ENCODE data around the gene DSTN.

Gene DSTN

DNA sequence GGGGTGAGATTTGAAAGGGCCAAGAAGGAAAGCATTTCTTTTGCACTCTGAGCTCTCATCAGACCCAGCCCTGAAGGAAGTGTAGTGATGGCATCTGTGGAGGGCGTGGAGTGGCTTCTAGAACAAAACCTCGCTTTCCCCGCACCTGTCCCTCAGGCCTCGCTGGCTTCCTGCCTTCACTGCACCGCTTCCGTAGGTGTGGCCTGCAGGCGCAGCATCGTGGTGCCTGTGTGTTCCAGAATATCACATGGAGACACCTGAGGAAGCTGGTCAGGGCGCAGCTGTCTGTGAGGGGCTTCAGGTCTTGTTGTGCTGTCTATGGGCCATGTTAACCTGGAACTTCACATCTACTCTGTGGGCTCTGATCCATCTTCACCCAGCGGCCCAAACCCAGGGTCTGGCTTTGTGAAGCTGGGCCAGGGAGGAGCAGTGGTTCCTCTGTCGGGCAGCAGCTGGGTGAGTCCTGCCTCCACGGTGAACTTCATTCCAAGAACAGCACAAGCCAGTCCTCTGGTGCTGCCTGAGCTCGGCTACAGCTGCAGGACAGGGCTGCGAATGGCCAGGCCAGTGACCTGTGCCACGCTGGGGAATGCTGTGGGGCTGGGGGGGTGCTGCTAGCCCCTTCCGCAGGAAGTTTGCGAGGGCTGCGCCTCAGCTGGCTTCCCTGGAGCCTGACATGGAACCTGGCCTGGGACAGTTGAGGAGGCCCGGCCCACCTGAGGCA lies 40.9 kb downstream of the DSTN start:
- TF ChIP-seq BACH2 (CRISPR knock-in tag; IDR thresholded peaks at IDR 0.05; ENCODE audit: borderline replicate concordance) (no peak), ISL1 (CRISPR knock-in tag; IDR thresholded peaks at IDR 0.05) (no peak), ZFP30 (CRISPR knock-in tag; IDR thresholded peaks at IDR 0.05) (no peak), TCF4 (CRISPR knock-in tag; IDR thresholded peaks at IDR 0.05; ENCODE audit: borderline replicate concordance) (no peak), OSR1 (CRISPR knock-in tag; IDR thresholded peaks at IDR 0.05) (no peak), ZNF565 (CRISPR knock-in tag; conservative IDR thresholded peaks at IDR 0.05; ENCODE audit: low read depth) (no peak), ARNTL (CRISPR knock-in tag; IDR thresholded peaks at IDR 0.05; ENCODE audit: borderline replicate concordance, low read depth) (no peak), PPARA (CRISPR knock-in tag; IDR thresholded peaks at IDR 0.05; ENCODE audit: borderline replicate concordance) (no peak), ZFP3 (CRISPR knock-in tag; IDR thresholded peaks at IDR 0.05) (no peak), RARB (CRISPR knock-in tag; IDR thresholded peaks at IDR 0.05) (no peak), ZNF8 (CRISPR knock-in tag; IDR thresholded peaks at IDR 0.05) (no peak), TOX (CRISPR knock-in tag; IDR thresholded peaks at IDR 0.05; ENCODE audit: borderline replicate concordance) (no peak)
- TF ChIP-seq, protein P1, sequence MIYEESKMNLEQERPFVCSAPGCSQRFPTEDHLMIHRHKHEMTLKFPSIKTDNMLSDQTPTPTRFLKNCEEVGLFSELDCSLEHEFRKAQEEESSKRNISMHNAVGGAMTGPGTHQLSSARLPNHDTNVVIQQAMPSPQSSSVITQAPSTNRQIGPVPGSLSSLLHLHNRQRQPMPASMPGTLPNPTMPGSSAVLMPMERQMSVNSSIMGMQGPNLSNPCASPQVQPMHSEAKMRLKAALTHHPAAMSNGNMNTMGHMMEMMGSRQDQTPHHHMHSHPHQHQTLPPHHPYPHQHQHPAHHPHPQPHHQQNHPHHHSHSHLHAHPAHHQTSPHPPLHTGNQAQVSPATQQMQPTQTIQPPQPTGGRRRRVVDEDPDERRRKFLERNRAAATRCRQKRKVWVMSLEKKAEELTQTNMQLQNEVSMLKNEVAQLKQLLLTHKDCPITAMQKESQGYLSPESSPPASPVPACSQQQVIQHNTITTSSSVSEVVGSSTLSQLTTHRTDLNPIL (CRISPR knock-in tag; IDR thresholded peaks at IDR 0.05; ENCODE audit: low read depth): no peak
- TF ChIP-seq, protein P2, sequence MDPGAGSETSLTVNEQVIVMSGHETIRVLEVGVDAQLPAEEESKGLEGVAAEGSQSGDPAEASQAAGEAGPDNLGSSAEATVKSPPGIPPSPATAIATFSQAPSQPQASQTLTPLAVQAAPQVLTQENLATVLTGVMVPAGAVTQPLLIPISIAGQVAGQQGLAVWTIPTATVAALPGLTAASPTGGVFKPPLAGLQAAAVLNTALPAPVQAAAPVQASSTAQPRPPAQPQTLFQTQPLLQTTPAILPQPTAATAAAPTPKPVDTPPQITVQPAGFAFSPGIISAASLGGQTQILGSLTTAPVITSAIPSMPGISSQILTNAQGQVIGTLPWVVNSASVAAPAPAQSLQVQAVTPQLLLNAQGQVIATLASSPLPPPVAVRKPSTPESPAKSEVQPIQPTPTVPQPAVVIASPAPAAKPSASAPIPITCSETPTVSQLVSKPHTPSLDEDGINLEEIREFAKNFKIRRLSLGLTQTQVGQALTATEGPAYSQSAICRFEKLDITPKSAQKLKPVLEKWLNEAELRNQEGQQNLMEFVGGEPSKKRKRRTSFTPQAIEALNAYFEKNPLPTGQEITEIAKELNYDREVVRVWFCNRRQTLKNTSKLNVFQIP (CRISPR knock-in tag; IDR thresholded peaks at IDR 0.05; ENCODE audit: borderline replicate concordance, low read depth): no peak
- TF ChIP-seq, protein P3, sequence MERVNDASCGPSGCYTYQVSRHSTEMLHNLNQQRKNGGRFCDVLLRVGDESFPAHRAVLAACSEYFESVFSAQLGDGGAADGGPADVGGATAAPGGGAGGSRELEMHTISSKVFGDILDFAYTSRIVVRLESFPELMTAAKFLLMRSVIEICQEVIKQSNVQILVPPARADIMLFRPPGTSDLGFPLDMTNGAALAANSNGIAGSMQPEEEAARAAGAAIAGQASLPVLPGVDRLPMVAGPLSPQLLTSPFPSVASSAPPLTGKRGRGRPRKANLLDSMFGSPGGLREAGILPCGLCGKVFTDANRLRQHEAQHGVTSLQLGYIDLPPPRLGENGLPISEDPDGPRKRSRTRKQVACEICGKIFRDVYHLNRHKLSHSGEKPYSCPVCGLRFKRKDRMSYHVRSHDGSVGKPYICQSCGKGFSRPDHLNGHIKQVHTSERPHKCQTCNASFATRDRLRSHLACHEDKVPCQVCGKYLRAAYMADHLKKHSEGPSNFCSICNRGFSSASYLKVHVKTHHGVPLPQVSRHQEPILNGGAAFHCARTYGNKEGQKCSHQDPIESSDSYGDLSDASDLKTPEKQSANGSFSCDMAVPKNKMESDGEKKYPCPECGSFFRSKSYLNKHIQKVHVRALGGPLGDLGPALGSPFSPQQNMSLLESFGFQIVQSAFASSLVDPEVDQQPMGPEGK (CRISPR knock-in tag; IDR thresholded peaks at IDR 0.05; ENCODE audit: borderline replicate concordance): no peak
- TF ChIP-seq, protein P4, sequence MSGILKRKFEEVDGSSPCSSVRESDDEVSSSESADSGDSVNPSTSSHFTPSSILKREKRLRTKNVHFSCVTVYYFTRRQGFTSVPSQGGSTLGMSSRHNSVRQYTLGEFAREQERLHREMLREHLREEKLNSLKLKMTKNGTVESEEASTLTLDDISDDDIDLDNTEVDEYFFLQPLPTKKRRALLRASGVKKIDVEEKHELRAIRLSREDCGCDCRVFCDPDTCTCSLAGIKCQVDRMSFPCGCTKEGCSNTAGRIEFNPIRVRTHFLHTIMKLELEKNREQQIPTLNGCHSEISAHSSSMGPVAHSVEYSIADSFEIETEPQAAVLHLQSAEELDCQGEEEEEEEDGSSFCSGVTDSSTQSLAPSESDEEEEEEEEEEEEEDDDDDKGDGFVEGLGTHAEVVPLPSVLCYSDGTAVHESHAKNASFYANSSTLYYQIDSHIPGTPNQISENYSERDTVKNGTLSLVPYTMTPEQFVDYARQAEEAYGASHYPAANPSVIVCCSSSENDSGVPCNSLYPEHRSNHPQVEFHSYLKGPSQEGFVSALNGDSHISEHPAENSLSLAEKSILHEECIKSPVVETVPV (CRISPR knock-in tag; IDR thresholded peaks at IDR 0.05): no peak
- peak; percentile 7 for ATAC-seq

DNA sequence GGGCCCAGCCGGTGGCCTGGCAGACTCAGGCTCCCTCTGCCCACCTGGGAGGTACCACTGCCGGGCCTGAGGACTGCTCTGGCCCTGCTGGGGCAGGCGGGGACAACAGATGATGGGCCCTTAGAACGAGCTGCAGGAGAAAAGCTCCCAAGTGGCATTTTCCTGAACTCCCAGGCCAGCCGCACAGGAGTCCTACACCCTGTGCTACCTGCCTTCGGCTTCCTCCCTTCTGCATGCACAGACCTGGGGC lies 41.3 kb downstream of the DSTN start:
- ATAC-seq: peak; percentile 68
- no peak for TF ChIP-seq ESRRG (CRISPR knock-in tag; IDR thresholded peaks at IDR 0.05)

DNA sequence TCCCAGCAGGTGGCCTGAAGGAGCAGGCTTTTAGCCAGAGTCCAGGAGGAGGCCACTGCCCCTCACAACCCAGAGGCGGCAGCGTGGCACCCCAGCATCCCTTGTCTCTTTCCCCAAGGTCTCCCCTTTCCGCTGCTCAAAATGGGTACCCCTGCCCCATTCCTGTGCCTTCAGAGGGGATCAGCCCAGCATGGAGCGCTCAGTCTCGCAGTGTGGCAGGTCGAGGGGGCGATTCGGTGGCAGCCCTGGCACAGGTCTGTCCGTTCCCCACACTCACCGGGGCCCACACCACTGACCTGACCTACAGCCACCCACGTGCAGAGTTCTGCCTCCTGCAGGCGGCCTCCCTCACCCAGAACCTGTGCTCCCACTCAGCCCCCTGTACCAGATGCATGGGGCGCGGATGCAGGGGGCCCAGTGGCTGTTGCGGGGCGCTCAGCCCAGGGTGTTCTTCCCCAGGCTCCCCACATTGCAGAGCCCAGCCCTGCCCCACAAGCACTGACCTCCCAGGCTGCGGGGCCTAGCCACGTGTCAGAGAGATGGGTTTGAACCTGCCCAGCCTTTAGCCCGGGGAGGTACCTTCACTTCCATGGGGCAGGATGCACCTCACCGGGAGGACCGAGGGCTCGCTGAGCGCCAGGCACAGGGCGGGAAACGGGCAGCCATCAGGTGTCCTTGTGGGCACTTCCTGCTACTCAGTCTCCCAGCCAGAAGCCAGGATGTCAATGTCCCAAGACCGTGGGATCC lies 41.8 kb downstream of the DSTN start:
- TF ChIP-seq ZFP3 (CRISPR knock-in tag; IDR thresholded peaks at IDR 0.05): no peak
- TF ChIP-seq BACH2 (CRISPR knock-in tag; IDR thresholded peaks at IDR 0.05; ENCODE audit: borderline replicate concordance): no peak
- no peak for TF ChIP-seq CSDC2 (CRISPR knock-in tag; IDR thresholded peaks at IDR 0.05)
- TF ChIP-seq, protein P4 (CRISPR knock-in tag; IDR thresholded peaks at IDR 0.05): no peak
- no peak for TF ChIP-seq ZFP30 (CRISPR knock-in tag; IDR thresholded peaks at IDR 0.05)
- no peak for TF ChIP-seq TCF4 (CRISPR knock-in tag; IDR thresholded peaks at IDR 0.05; ENCODE audit: borderline replicate concordance)
- TF ChIP-seq ZC3H10 (CRISPR knock-in tag; IDR thresholded peaks at IDR 0.05): no peak
- TF ChIP-seq, protein P5, sequence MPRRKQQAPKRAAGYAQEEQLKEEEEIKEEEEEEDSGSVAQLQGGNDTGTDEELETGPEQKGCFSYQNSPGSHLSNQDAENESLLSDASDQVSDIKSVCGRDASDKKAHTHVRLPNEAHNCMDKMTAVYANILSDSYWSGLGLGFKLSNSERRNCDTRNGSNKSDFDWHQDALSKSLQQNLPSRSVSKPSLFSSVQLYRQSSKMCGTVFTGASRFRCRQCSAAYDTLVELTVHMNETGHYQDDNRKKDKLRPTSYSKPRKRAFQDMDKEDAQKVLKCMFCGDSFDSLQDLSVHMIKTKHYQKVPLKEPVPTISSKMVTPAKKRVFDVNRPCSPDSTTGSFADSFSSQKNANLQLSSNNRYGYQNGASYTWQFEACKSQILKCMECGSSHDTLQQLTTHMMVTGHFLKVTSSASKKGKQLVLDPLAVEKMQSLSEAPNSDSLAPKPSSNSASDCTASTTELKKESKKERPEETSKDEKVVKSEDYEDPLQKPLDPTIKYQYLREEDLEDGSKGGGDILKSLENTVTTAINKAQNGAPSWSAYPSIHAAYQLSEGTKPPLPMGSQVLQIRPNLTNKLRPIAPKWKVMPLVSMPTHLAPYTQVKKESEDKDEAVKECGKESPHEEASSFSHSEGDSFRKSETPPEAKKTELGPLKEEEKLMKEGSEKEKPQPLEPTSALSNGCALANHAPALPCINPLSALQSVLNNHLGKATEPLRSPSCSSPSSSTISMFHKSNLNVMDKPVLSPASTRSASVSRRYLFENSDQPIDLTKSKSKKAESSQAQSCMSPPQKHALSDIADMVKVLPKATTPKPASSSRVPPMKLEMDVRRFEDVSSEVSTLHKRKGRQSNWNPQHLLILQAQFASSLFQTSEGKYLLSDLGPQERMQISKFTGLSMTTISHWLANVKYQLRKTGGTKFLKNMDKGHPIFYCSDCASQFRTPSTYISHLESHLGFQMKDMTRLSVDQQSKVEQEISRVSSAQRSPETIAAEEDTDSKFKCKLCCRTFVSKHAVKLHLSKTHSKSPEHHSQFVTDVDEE (CRISPR knock-in tag; IDR thresholded peaks at IDR 0.05): no peak
- ATAC-seq: peak; percentile 13
